Activated CD4-positive, alpha-beta T cell treated with anti-CD3 and anti-CD28 coated beads for 24 hours (primary cell): ENCODE measurements around the gene ADAMTS13.
"Not testable (repeated sequence)": the region's sequence is repeated elsewhere in the genome, so short reads cannot be mapped to it uniquely, and the experiment has no call there.

Source experiments
- DNase-seq, 2 donors: peaks; one replicate each; pipeline ENCODE4 v3.0.0-alpha.2; 2020; ENCODE audit warnings: low read depth in 2 of 2

ADAMTS13 gene

GRCh38 chr9:133421615-133422542 lies at the start of gene ADAMTS13:
TSS of gene ADAMTS13 (plus strand) at chr9:133422367. CDS start at chr9:133422444, 77 bp downstream.
- DNase-seq: peak in 1 of 2 donors; percentile 11

- DNase-seq: no peak
Observed at GRCh38 chr9:133374612-133375115, 47.5 kb upstream of the ADAMTS13 start.

GRCh38 chr9:133375116-133375723 lies 46.9 kb upstream of the ADAMTS13 start:
- DNase-seq: no peak

GRCh38 chr9:133375724-133376654 lies 46.2 kb upstream of the ADAMTS13 start, which contains the start of the genes STKLD1 and SURF4:
TSS of gene STKLD1 (plus strand) at chr9:133376366. CDS start at chr9:133376474, 108 bp downstream.
TSS of gene SURF4 (minus strand) at chr9:133376060. CDS start at chr9:133375969, 91 bp downstream.
- DNase-seq: peak; percentile 93

GRCh38 chr9:133377280-133377679 lies 44.9 kb upstream of the ADAMTS13 start:
- not testable (repeated sequence) for DNase-seq

GRCh38 chr9:133377721-133378216 lies 44.4 kb upstream of the ADAMTS13 start:
- DNase-seq: no peak

GRCh38 chr9:133378408-133378962 lies 43.7 kb upstream of the ADAMTS13 start:
- DNase-seq: no peak

- no peak for DNase-seq
Observed at GRCh38 chr9:133379153-133380086, 42.7 kb upstream of the ADAMTS13 start.

GRCh38 chr9:133380734-133381133 lies 41.4 kb upstream of the ADAMTS13 start:
- no peak for DNase-seq

GRCh38 chr9:133382507-133383141 lies 39.5 kb upstream of the ADAMTS13 start:
- no peak for DNase-seq

- no peak for DNase-seq
Observed at GRCh38 chr9:133383438-133383837, 38.7 kb upstream of the ADAMTS13 start.

GRCh38 chr9:133384736-133385321 lies 37.3 kb upstream of the ADAMTS13 start:
- DNase-seq: no peak

- no peak for DNase-seq
Observed at GRCh38 chr9:133385452-133385851, 36.7 kb upstream of the ADAMTS13 start.

GRCh38 chr9:133386338-133386737 lies 35.8 kb upstream of the ADAMTS13 start:
- no peak for DNase-seq

GRCh38 chr9:133387680-133388079 lies 34.5 kb upstream of the ADAMTS13 start:
- DNase-seq: no peak

GRCh38 chr9:133389025-133389557 lies 33.1 kb upstream of the ADAMTS13 start:
- DNase-seq: no peak

- no peak for DNase-seq
Observed at GRCh38 chr9:133389562-133389961, 32.6 kb upstream of the ADAMTS13 start.

GRCh38 chr9:133390713-133391112 lies 31.5 kb upstream of the ADAMTS13 start:
- DNase-seq: no peak

- DNase-seq: not testable (repeated sequence)
Observed at GRCh38 chr9:133391449-133391848, 30.7 kb upstream of the ADAMTS13 start.
